IMR-90 (cell line): ENCODE measurements around the gene CC2D1A. TPM values are rescaled to one million over a fixed set of nuclear protein-coding genes. Genes with fewer than 3 reads are reported as not detected.
A peak's percentile ranks its signal among the peaks of the same experiment; 100 is the strongest.

Experiments
- ATAC-seq: fragments of 200-7000 bp; cut with Tn5 transposase; 2 replicates; pipeline ENCODE4 v1.9.1; 2020; ENCODE audit warnings: low read depth, mild to moderate bottlenecking, moderate library complexity
- BruUV-seq: library from RNA; stranded (reverse); fragments of 400-500 nt; replicated peaks from 2 replicates; lab custom pipeline; 2021; lab: Mats Ljungman, UMichigan
- CTCF ChIA-PET: fragments of 300-600 bp; formaldehyde crosslinking; extraction: SDS; loops from one replicate; lab custom pipeline; 2021; ENCODE audit warnings: antibody characterized with exemption; lab: Yijun Ruan, JAX
- POLR2A ChIA-PET: fragments of 300-600 bp; sonication (Branson Sonifier 250); formaldehyde crosslinking; loops from one replicate; lab custom pipeline; 2022; ENCODE audit warnings: antibody characterized with exemption; ENCODE audit not compliant: unreplicated experiment; lab: Charles Lee
- DNase-seq: peaks from one replicate; pipeline ENCODE4 v3.0.0; 2013
- H2AFZ ChIP-seq: replicated peaks from 2 replicates; pipeline ENCODE3; 2013; ENCODE audit warnings: low read length, mild to moderate bottlenecking; ENCODE audit not compliant: poor library complexity
- H2AK5ac ChIP-seq: 2 replicates; pipeline ENCODE4 v1.6.1; 2013; ENCODE audit warnings: low read depth, low read length, inconsistent platforms
- H2AK9ac ChIP-seq: replicated peaks from 2 replicates; pipeline ENCODE3; 2013; ENCODE audit warnings: mild to moderate bottlenecking, low read depth, low read length, moderate library complexity; ENCODE audit not compliant: poor library complexity
- H2BK120ac ChIP-seq: 2 replicates; pipeline ENCODE4 v1.6.1; 2013; ENCODE audit warnings: low read depth, low read length, inconsistent platforms
- H2BK15ac ChIP-seq: 3 replicates; pipeline ENCODE4 v1.6.1; 2013; ENCODE audit warnings: low read depth, low read length, inconsistent platforms
- H2BK20ac ChIP-seq: 2 replicates; pipeline ENCODE4 v1.6.1; 2013; ENCODE audit warnings: low read depth, mild to moderate bottlenecking, inconsistent platforms, low read length, moderate library complexity
- H2BK5ac ChIP-seq: 2 replicates; pipeline ENCODE4 v1.6.1; 2013; ENCODE audit warnings: mild to moderate bottlenecking, low read depth, low read length, inconsistent platforms; ENCODE audit not compliant: poor library complexity, severe bottlenecking
- H3K14ac ChIP-seq: replicated peaks from 2 replicates; pipeline ENCODE4 v1.6.1; 2013; ENCODE audit warnings: low read depth, low read length, inconsistent platforms
- H3K18ac ChIP-seq: 2 replicates; pipeline ENCODE4 v1.6.1; 2013; ENCODE audit warnings: low read depth, low read length, control low read depth
- H3K23ac ChIP-seq: 2 replicates; pipeline ENCODE4 v1.6.1; 2013; ENCODE audit warnings: low read depth, low read length, inconsistent platforms
- H3K27ac ChIP-seq: 2 replicates; pipeline ENCODE4 v1.5.1; 2013; ENCODE audit warnings: mild to moderate bottlenecking, control low read depth, low read length; ENCODE audit not compliant: insufficient read depth
- H3K27me3 ChIP-seq: 2 replicates; pipeline ENCODE4 v1.6.1; 2013; ENCODE audit warnings: low read length; ENCODE audit not compliant: control insufficient read depth, insufficient read depth
- H3K36me3 ChIP-seq: 2 replicates; pipeline ENCODE4 v1.6.1; 2013; ENCODE audit warnings: low read length, mixed read lengths; ENCODE audit not compliant: control insufficient read depth, insufficient read depth
- H3K4ac ChIP-seq: 2 replicates; pipeline ENCODE4 v1.6.1; 2013; ENCODE audit warnings: low read depth, low read length, inconsistent platforms
- H3K4me1 ChIP-seq: 2 replicates; pipeline ENCODE4 v1.6.1; 2013; ENCODE audit warnings: low read length, mixed read lengths; ENCODE audit not compliant: control insufficient read depth, insufficient read depth
- H3K4me2 ChIP-seq: 2 replicates; pipeline ENCODE4 v1.6.1; 2013; ENCODE audit warnings: low read depth, mild to moderate bottlenecking, control low read depth, low read length, moderate library complexity
- H3K4me3 ChIP-seq: 2 replicates; pipeline ENCODE4 v1.5.1; 2013; ENCODE audit warnings: low read depth, mild to moderate bottlenecking, control low read depth, low read length, moderate library complexity; ENCODE audit not compliant: insufficient read depth
- H3K56ac ChIP-seq: 2 replicates; pipeline ENCODE4 v1.6.1; 2013; ENCODE audit warnings: low read length, inconsistent platforms; ENCODE audit not compliant: insufficient read depth; ENCODE audit errors: extremely low read depth
- H3K79me1 ChIP-seq, 2 experiments: 2 replicates each; pipeline ENCODE4 v1.6.1; 2013; ENCODE audit warnings: low read length in 2 of 2, inconsistent platforms in 1 of 2, low read depth in 1 of 2
- H3K9ac ChIP-seq: 2 replicates; pipeline ENCODE4 v1.6.1; 2013; ENCODE audit warnings: low read depth, low read length, control low read depth
- H3K9me1 ChIP-seq: 2 replicates; pipeline ENCODE4 v1.6.1; 2013; ENCODE audit warnings: low read length, inconsistent platforms; ENCODE audit not compliant: insufficient read depth
- H3K9me3 ChIP-seq: 2 replicates; pipeline ENCODE4 v1.6.1; 2013; ENCODE audit warnings: low read length; ENCODE audit not compliant: control insufficient read depth, insufficient read depth
- H4K20me1 ChIP-seq: 2 replicates; pipeline ENCODE4 v1.6.1; 2013; ENCODE audit warnings: low read length, inconsistent platforms; ENCODE audit not compliant: insufficient read depth
- H4K5ac ChIP-seq: 2 replicates; pipeline ENCODE4 v1.6.1; 2013; ENCODE audit warnings: mild to moderate bottlenecking, low read depth, low read length, control low read depth
- H4K8ac ChIP-seq, 2 experiments: 2 replicates each; pipeline ENCODE4 v1.6.1; 2013; ENCODE audit warnings: low read depth in 2 of 2, low read length in 2 of 2, control low read depth in 1 of 2, inconsistent platforms in 1 of 2
- H4K91ac ChIP-seq: 2 replicates; pipeline ENCODE4 v1.6.1; 2013; ENCODE audit warnings: low read depth, low read length, inconsistent platforms; ENCODE audit not compliant: insufficient read depth
- BHLHE40 ChIP-seq: fragments of 150-350 bp; IDR thresholded peaks from 2 replicates; pipeline ENCODE4 v1.6.1; 2016; ENCODE audit warnings: mild to moderate bottlenecking, low read depth, low read length
- FOS ChIP-seq: fragments of 150-350 bp; IDR thresholded peaks from 2 replicates; pipeline ENCODE4 v1.6.1; 2016; ENCODE audit warnings: low read depth, low read length
- MAZ ChIP-seq: IDR thresholded peaks from 2 replicates; pipeline ENCODE4 v1.6.1; 2012; ENCODE audit warnings: low read depth, mild to moderate bottlenecking, low read length, improper control_type of control experiment, moderate library complexity, borderline replicate concordance
- NFE2L2 ChIP-seq: fragments of 150-350 bp; IDR thresholded peaks from 2 replicates; pipeline ENCODE4 v1.6.1; 2016; ENCODE audit warnings: low read depth, mild to moderate bottlenecking, low read length
- RFX5 ChIP-seq: IDR thresholded peaks from 2 replicates; pipeline ENCODE4 v1.8.0; 2012; ENCODE audit warnings: low read depth, mild to moderate bottlenecking, low read length, moderate library complexity
- WGBS, 2 experiments: methylation state at CpG; one replicate each; pipeline versions ENCODE4 v1.1.5 to v1.1.7; 2013; ENCODE audit warnings: missing lambda C conversion rate in 2 of 2; ENCODE audit not compliant: insufficient read length in 1 of 2; ENCODE audit errors: extremely low coverage in 2 of 2; 5-methylcytosine and 5-hydroxymethylcytosine counted together
- dilution Hi-C: fragments of 300-500 bp; cut with HindIII; formaldehyde crosslinking; loops from one replicate; pipeline ENCODE4 v1.14.3; 2018; ENCODE audit warnings: low sequenced_read_pairs; ENCODE audit not compliant: unreplicated experiment
- in situ Hi-C: fragments of 300-500 bp; cut with MboI; formaldehyde crosslinking; loops from 3 replicates; pipeline ENCODE4 v1.14.3; 2019; ENCODE audit warnings: low sequenced_read_pairs, inconsistent platforms, mixed read lengths
- intact Hi-C: fragments of 100-400 bp; cut with micrococcal nuclease; formaldehyde crosslinking; loops from 2 replicates; pipeline ENCODE4 v1.10.0; 2022
- polyA plus RNA-seq, 3 experiments: library from polyadenylated mRNA; depleted of rRNA; stranded (reverse); fragments of >200 nt; gene quantifications; 2 replicates each; pipeline ENCODE4 v1.2.3, GENCODE V29; 2012; ENCODE audit warnings: low replicate concordance in 1 of 3
- total RNA-seq: library from RNA; depleted of rRNA; stranded (reverse); fragments of >200 nt; gene quantifications from 2 replicates; pipeline ENCODE4 v1.2.3, GENCODE V29; 2012

Gene CC2D1A
- total and polyA plus RNA-seq, 2 of the 4 experiments (the other 2 are of a cell fraction) = 4.1 to 14.7 TPM

DNA sequence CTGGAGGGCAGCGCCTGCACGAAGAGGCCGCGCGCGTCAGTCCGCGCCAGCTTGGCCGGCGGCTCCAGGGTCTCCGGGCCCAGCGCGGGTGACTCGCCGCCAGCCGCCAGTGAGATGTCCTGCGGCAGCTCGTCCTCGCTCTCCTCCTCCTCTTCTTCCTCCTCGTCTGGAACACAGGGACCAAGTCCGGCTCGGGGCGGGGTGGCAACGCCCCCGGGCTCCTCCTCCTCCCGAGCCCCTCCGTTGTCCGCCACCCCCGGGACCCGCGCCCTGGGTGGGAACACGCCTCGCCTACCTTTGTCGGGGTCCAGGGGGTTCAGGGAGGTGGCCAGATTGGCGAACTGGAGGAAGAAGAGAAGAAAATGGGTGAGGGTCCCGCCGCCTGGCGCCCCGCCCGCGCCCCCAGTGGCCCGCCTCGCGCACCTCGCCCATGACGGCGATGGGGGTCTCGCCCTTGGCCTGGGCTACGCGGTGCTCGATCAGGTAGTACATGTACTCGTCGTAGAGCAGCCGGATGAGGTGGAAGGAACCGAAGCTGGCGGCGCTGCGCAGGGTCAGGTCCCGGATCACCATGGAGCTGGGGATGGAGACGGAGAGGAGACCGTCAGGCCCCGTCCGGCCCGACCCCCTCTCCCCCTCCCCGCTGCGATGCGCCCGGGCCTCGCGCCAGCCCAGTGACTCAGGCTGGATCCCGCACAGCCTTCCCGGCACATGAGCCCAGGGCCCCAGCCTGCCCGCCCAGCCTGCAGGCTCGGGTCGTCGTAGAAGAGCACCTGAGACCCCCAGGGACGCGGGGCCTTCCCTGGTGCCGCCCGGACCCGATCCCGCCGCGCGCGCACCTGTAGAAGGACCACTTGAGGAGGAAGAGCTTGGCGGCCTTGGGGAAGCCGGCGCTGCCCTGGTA, 57.0 kb downstream of the CC2D1A start:
- ATAC-seq = peak; percentile 72
- 37% methylated on average over 56 of the region's 89 CpGs; no CpG with 5 or more reads in 1 of the 2 experiments for WGBS, 2 experiments
- CTCF ChIA-PET = interaction anchor here (0.8 kb wide), 1 partner anchor 10 kb away, joined by 3 read pairs; no protein-coding TSS in a partner anchor

More for the DNA sequence above, 57.0 kb downstream of the CC2D1A start:
- Histone ChIP-seq H3K23ac (no peak overlapping the region), H4K5ac (no peak overlapping the region), H4K8ac (no peak overlapping the region; a peak in 1 of 4 replicates), H3K18ac (no peak overlapping the region), H2BK5ac (no peak overlapping the region), H2BK20ac (no peak overlapping the region), H4K20me1 (peaks cover 7% of the 10 kb centered on the region), H3K4me1 (peaks cover 9% of the 10 kb centered on the region), H3K9ac (no peak overlapping the region), H2AK9ac (peak overlapping the region; percentile 7), H2BK120ac (no peak overlapping the region), H4K91ac (no peak overlapping the region), H2AFZ (peak overlapping the region; percentile 4), H3K27ac (no peak overlapping the region), H3K27me3 (no peaks in the 10 kb centered on the region), H2AK5ac (no peak overlapping the region), H3K79me1 (peaks cover 0 to 8% of the 10 kb centered on the region in 2 experiments; a peak in 1 of 4 replicates), H2BK15ac (no peak overlapping the region), H3K4me2 (peak overlapping the region; percentile 28; the same call in 1 of the 2 replicates), H3K9me1 (no peaks in the 10 kb centered on the region; the same call in 1 of the 2 replicates), H3K14ac (no peak overlapping the region), H3K4ac (no peak overlapping the region), H3K56ac (no peak overlapping the region), H3K9me3 (no peaks in the 10 kb centered on the region), H3K4me3 (no peak overlapping the region), H3K36me3 (peaks cover 40% of the 10 kb centered on the region)
- dilution Hi-C loops = no loop called here
- DNase-seq = peak; percentile 60
- intact Hi-C loops = no loop called here
- in situ Hi-C loops = no loop called here
- POLR2A ChIA-PET = no interaction called here
- TF ChIP-seq FOS (peak; percentile 23; the same call in 1 of the 2 replicates), BHLHE40 (peak; percentile 56; the same call in 1 of the 2 replicates), NFE2L2 (no peak), MAZ (peak; percentile 70; the same call in 1 of the 2 replicates), RFX5 (no peak)
- no TSS peak for BruUV-seq
